Right renal pelvis (tissue), 4 donors: Measurements from ENCODE around the gene B4GALT6. TPM values are rescaled to one million over a fixed set of nuclear protein-coding genes. Genes with fewer than 3 reads are reported as not detected.

ENCODE experiments used
- polyA plus RNA-seq, 4 donors: library from polyadenylated mRNA; unstranded; fragments of 120-200 nt; gene quantifications; one replicate each; pipeline ENCODE4 v1.2.1, GENCODE V29; 2013; ENCODE audit not compliant: insufficient read length in 4 of 4

The B4GALT6 gene
- polyA plus RNA-seq, 4 donors: 14.9 to 20.6 (median 16.6) TPM

Other genes starting within 250 kb of the B4GALT6 start
- gene DSG3, start 236.8 kb downstream of the B4GALT6 start, polyA plus RNA-seq: under 1 TPM in 1 of 4 donors, not detected in 3; 0.01 TPM
- 10 to 100 TPM; 53.8 to 65.6 (median 59.1) TPM for gene DSG2, start 186.4 kb downstream of the B4GALT6 start, polyA plus RNA-seq
- under 1 TPM; 0.25 to 0.76 (median 0.33) TPM for gene TTR, start 92.7 kb downstream of the B4GALT6 start, polyA plus RNA-seq
- under 1 TPM; 0.53 to 0.76 (median 0.61) TPM for gene SLC25A52, start 76.3 kb upstream of the B4GALT6 start, polyA plus RNA-seq